GM23338 (cell line): ENCODE measurements around the gene OPN4.
A peak's percentile ranks its signal among the peaks of the same experiment; 100 is the strongest.

Experiments used
- CREB1 ChIP-seq: fragments of 250-450 bp; sonication (Bioruptor Pico); IDR thresholded peaks from 2 replicates; pipeline ENCODE4 v1.5.0; 2020; ENCODE audit warnings: low read depth, mild to moderate bottlenecking, moderate library complexity
- EZH2 ChIP-seq: fragments of 200-600 bp; sonication (generic); IDR thresholded peaks from one replicate; pipeline ENCODE4 v1.8.0; 2017; ENCODE audit warnings: antibody characterized with exemption, mild to moderate bottlenecking, low read depth; ENCODE audit not compliant: unreplicated experiment
- EZH2phosphoT487 ChIP-seq: fragments of 200-600 bp; sonication (generic); IDR thresholded peaks from one replicate; pipeline ENCODE4 v1.8.1; 2018; ENCODE audit warnings: antibody characterized with exemption; ENCODE audit not compliant: unreplicated experiment
- JUNB ChIP-seq: IDR thresholded peaks from one replicate; pipeline ENCODE4 v1.6.1; 2016; ENCODE audit warnings: antibody characterized with exemption; ENCODE audit not compliant: unreplicated experiment
- POLR2AphosphoS5 ChIP-seq: IDR thresholded peaks from 2 replicates; pipeline ENCODE4 v1.6.1; 2016; ENCODE audit warnings: antibody characterized with exemption, low read depth
- STAT1 ChIP-seq: IDR thresholded peaks from one replicate; pipeline ENCODE4 v1.6.1; 2016; ENCODE audit warnings: antibody characterized with exemption; ENCODE audit not compliant: unreplicated experiment
- ZNF114 ChIP-seq: fragments of 250-450 bp; sonication (Bioruptor Pico); IDR thresholded peaks from 2 replicates; pipeline ENCODE4 v1.5.0; 2020; ENCODE audit warnings: mild to moderate bottlenecking, moderate library complexity
- TF ChIP-seq, protein P1 (sequence below), 2 experiments: fragments of 200-600 bp in 1 of 2; sonication (generic) in 1 of 2; conservative IDR thresholded peaks; 2 replicates each; pipeline versions ENCODE4 v1.5.1 to v1.6.1; 2016 to 2017; ENCODE audit warnings: antibody characterized with exemption in 2 of 2, low read depth in 2 of 2, mild to moderate bottlenecking in 2 of 2, moderate library complexity in 1 of 2
- TF ChIP-seq, protein P2 (sequence below): fragments of 250-450 bp; sonication (Bioruptor Pico); IDR thresholded peaks from 2 replicates; pipeline ENCODE4 v1.5.0; 2020; ENCODE audit warnings: mild to moderate bottlenecking, moderate library complexity
- TF ChIP-seq, protein P3 (sequence below): IDR thresholded peaks from 2 replicates; pipeline ENCODE4 v1.6.1; 2016; ENCODE audit warnings: antibody characterized with exemption
- TF ChIP-seq, protein P4 (sequence below): IDR thresholded peaks from one replicate; pipeline ENCODE4 v1.6.1; 2018; ENCODE audit warnings: antibody characterized with exemption; ENCODE audit not compliant: unreplicated experiment

DNA sequence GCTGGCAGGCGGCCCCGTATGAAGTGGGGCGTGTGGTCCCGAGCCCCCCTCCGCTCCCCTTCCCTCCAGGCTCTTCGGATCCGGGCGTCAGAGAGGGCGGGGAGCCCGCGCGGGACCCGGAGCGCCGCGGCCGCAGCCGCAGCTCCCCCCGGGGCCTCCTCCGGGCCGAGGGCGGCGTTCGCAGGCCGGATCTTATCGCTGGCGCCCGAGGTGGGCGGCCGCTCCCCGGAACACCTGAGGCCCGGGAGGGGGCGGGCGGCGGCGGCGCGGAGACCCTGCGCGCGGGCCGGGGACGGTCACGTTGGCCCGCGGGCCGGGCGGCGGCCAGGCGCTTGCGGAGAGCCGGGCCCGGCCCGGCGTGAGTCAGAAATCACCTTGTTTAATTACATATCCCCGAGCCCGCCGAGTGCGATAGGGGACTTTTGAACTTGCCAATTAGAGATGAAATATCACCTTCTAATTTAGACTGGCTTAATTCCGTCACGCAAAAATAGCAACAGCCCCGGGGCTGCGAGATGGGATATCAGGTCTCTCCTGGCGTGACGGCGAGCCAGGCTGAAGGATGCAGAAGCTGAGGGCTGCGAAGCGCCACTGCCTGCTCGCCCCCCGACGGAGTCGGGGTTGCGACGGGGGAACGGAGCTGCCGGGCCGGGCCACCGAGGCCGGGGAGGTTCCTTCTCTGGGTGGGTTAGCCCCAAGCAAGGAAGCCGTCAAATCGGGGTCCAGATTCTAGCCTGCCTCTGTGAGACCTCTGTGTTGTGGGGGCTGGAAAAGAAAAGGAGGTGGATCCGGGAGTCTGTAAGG lies 57.4 kb downstream of the OPN4 start:
- TF ChIP-seq, protein P1, sequence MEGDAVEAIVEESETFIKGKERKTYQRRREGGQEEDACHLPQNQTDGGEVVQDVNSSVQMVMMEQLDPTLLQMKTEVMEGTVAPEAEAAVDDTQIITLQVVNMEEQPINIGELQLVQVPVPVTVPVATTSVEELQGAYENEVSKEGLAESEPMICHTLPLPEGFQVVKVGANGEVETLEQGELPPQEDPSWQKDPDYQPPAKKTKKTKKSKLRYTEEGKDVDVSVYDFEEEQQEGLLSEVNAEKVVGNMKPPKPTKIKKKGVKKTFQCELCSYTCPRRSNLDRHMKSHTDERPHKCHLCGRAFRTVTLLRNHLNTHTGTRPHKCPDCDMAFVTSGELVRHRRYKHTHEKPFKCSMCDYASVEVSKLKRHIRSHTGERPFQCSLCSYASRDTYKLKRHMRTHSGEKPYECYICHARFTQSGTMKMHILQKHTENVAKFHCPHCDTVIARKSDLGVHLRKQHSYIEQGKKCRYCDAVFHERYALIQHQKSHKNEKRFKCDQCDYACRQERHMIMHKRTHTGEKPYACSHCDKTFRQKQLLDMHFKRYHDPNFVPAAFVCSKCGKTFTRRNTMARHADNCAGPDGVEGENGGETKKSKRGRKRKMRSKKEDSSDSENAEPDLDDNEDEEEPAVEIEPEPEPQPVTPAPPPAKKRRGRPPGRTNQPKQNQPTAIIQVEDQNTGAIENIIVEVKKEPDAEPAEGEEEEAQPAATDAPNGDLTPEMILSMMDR (conservative IDR thresholded peaks at IDR 0.05; ENCODE audit: low read depth in 2 of 2) = no peak
- peak; percentile 39; the same call in 1 of the 2 replicates for TF ChIP-seq POLR2AphosphoS5
- peak; percentile 21 for TF ChIP-seq EZH2
- TF ChIP-seq, protein P2, sequence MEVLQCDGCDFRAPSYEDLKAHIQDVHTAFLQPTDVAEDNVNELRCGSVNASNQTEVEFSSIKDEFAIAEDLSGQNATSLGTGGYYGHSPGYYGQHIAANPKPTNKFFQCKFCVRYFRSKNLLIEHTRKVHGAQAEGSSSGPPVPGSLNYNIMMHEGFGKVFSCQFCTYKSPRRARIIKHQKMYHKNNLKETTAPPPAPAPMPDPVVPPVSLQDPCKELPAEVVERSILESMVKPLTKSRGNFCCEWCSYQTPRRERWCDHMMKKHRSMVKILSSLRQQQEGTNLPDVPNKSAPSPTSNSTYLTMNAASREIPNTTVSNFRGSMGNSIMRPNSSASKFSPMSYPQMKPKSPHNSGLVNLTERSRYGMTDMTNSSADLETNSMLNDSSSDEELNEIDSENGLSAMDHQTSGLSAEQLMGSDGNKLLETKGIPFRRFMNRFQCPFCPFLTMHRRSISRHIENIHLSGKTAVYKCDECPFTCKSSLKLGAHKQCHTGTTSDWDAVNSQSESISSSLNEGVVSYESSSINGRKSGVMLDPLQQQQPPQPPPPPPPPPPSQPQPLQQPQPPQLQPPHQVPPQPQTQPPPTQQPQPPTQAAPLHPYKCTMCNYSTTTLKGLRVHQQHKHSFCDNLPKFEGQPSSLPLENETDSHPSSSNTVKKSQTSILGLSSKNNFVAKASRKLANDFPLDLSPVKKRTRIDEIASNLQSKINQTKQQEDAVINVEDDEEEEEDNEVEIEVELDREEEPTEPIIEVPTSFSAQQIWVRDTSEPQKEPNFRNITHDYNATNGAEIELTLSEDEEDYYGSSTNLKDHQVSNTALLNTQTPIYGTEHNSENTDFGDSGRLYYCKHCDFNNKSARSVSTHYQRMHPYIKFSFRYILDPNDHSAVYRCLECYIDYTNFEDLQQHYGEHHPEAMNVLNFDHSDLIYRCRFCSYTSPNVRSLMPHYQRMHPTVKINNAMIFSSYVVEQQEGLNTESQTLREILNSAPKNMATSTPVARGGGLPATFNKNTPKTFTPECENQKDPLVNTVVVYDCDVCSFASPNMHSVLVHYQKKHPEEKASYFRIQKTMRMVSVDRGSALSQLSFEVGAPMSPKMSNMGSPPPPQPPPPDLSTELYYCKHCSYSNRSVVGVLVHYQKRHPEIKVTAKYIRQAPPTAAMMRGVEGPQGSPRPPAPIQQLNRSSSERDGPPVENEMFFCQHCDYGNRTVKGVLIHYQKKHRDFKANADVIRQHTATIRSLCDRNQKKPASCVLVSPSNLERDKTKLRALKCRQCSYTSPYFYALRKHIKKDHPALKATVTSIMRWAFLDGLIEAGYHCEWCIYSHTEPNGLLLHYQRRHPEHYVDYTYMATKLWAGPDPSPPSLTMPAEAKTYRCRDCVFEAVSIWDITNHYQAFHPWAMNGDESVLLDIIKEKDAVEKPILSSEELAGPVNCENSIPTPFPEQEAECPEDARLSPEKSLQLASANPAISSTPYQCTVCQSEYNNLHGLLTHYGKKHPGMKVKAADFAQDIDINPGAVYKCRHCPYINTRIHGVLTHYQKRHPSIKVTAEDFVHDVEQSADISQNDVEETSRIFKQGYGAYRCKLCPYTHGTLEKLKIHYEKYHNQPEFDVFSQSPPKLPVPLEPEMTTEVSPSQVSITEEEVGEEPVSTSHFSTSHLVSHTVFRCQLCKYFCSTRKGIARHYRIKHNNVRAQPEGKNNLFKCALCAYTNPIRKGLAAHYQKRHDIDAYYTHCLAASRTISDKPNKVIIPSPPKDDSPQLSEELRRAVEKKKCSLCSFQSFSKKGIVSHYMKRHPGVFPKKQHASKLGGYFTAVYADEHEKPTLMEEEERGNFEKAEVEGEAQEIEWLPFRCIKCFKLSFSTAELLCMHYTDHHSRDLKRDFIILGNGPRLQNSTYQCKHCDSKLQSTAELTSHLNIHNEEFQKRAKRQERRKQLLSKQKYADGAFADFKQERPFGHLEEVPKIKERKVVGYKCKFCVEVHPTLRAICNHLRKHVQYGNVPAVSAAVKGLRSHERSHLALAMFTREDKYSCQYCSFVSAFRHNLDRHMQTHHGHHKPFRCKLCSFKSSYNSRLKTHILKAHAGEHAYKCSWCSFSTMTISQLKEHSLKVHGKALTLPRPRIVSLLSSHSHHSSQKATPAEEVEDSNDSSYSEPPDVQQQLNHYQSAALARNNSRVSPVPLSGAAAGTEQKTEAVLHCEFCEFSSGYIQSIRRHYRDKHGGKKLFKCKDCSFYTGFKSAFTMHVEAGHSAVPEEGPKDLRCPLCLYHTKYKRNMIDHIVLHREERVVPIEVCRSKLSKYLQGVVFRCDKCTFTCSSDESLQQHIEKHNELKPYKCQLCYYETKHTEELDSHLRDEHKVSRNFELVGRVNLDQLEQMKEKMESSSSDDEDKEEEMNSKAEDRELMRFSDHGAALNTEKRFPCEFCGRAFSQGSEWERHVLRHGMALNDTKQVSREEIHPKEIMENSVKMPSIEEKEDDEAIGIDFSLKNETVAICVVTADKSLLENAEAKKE (CRISPR knock-in tag) = no peak
- TF ChIP-seq, protein P3, sequence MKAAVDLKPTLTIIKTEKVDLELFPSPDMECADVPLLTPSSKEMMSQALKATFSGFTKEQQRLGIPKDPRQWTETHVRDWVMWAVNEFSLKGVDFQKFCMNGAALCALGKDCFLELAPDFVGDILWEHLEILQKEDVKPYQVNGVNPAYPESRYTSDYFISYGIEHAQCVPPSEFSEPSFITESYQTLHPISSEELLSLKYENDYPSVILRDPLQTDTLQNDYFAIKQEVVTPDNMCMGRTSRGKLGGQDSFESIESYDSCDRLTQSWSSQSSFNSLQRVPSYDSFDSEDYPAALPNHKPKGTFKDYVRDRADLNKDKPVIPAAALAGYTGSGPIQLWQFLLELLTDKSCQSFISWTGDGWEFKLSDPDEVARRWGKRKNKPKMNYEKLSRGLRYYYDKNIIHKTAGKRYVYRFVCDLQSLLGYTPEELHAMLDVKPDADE = no peak
- no peak for TF ChIP-seq STAT1
- TF ChIP-seq, protein P4, sequence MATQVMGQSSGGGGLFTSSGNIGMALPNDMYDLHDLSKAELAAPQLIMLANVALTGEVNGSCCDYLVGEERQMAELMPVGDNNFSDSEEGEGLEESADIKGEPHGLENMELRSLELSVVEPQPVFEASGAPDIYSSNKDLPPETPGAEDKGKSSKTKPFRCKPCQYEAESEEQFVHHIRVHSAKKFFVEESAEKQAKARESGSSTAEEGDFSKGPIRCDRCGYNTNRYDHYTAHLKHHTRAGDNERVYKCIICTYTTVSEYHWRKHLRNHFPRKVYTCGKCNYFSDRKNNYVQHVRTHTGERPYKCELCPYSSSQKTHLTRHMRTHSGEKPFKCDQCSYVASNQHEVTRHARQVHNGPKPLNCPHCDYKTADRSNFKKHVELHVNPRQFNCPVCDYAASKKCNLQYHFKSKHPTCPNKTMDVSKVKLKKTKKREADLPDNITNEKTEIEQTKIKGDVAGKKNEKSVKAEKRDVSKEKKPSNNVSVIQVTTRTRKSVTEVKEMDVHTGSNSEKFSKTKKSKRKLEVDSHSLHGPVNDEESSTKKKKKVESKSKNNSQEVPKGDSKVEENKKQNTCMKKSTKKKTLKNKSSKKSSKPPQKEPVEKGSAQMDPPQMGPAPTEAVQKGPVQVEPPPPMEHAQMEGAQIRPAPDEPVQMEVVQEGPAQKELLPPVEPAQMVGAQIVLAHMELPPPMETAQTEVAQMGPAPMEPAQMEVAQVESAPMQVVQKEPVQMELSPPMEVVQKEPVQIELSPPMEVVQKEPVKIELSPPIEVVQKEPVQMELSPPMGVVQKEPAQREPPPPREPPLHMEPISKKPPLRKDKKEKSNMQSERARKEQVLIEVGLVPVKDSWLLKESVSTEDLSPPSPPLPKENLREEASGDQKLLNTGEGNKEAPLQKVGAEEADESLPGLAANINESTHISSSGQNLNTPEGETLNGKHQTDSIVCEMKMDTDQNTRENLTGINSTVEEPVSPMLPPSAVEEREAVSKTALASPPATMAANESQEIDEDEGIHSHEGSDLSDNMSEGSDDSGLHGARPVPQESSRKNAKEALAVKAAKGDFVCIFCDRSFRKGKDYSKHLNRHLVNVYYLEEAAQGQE = no peak
- TF ChIP-seq EZH2phosphoT487 = no peak
- no peak for TF ChIP-seq JUNB
- TF ChIP-seq CREB1 (CRISPR knock-in tag) = no peak
- TF ChIP-seq ZNF114 (CRISPR knock-in tag) = no peak
